SH-SY5Y (cell line): ENCODE results near the gene PLD4.

Experiments used
- GATA2 ChIP-seq: IDR thresholded peaks from 2 replicates; pipeline ENCODE4 v1.6.1; 2011; ENCODE audit warnings: mild to moderate bottlenecking, low read depth, low read length
- GATA3 ChIP-seq: IDR thresholded peaks from 2 replicates; pipeline ENCODE4 v1.6.1; 2011; ENCODE audit warnings: low read depth, mild to moderate bottlenecking, low read length, moderate library complexity

GRCh38 chr14:104940526-104941150 lies 16.0 kb downstream of the PLD4 start:
- no peak for TF ChIP-seq GATA3
- no peak for TF ChIP-seq GATA2
